Measurements from ENCODE around the gene SPINK5.

SPINK5 gene

DNA sequence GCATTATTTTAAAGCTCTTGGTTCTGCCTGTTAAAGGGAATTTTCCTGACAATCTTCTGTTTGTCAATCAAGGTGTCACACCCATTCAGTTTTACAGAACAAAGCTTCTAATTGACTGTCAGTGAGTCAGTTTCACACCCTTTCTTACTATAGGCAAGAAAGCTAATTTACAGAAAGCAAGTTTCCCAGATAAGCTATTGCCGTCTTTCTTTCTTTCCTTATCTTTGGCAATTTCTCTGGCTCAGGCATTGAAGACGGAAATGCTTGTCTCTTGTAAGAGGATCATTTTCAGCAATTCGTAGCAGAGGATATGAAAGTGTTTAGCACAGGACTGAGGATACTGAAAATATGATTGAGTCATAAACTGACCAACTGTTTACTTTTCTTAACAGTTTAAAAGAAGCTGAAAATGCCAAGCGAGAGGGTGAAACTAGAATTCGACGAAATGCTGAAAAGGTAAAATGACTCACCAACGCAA lies 27.0 kb downstream of the SPINK5 start:
- Histone ChIP-seq H3K27me3 (ENCODE audit: control insufficient read depth in 3 of 3, insufficient read depth in 3 of 3, low read depth in 1 of 3, low read length in 3 of 3) (no peaks in the 10 kb centered on the region), H2BK12ac (ENCODE audit: low read length) (no peak overlapping the region), H3K79me1 (ENCODE audit: low read depth, low read length) (no peaks in the 10 kb centered on the region), H2BK120ac (ENCODE audit: low read depth, low read length) (no peak overlapping the region), H3K4me3 (ENCODE audit: low read length in 2 of 2) (no peak overlapping the region), H2AFZ (ENCODE audit: low read length) (no peak overlapping the region), H3K9ac (ENCODE audit: low read depth, low read length, poor library complexity) (no peak overlapping the region), H2AK5ac (ENCODE audit: low read depth, low read length) (no peak overlapping the region), H3K4me2 (ENCODE audit: insufficient read depth, low read length, poor library complexity, severe bottlenecking) (no peak overlapping the region), H3K18ac (ENCODE audit: low read length) (no peak overlapping the region), H3K9me3 (replicated peaks in 1 of 2; ENCODE audit: control insufficient read depth in 2 of 2, insufficient read depth in 1 of 2, low read depth in 1 of 2, low read length in 2 of 2) (no peaks in the 10 kb centered on the region), H4K8ac (ENCODE audit: low read depth, low read length) (no peak overlapping the region), H2BK5ac (ENCODE audit: low read length) (no peak overlapping the region), H4K91ac (ENCODE audit: low read depth, low read length, poor library complexity) (no peak overlapping the region), H3K27ac (replicated peaks; ENCODE audit: low read length) (no peak overlapping the region), H2BK15ac (ENCODE audit: low read length) (no peak overlapping the region), H3K4ac (ENCODE audit: low read length) (no peak overlapping the region), H3K23ac (ENCODE audit: low read depth, low read length, poor library complexity) (no peak overlapping the region), H3K14ac (ENCODE audit: low read length) (no peak overlapping the region), H3K36me3 (replicated peaks in 1 of 2; ENCODE audit: control insufficient read depth in 2 of 2, insufficient read depth in 2 of 2, low read length in 2 of 2) (no peaks in the 10 kb centered on the region), H3K4me1 (ENCODE audit: control insufficient read depth in 2 of 2, insufficient read depth in 1 of 2, low read depth in 1 of 2, low read length in 2 of 2) (peaks cover 0 to 11% of the 10 kb centered on the region in 2 donors)
- no CpG with 5 or more reads among the region's 7 CpGs for WGBS, 2 donors (ENCODE audit: extremely low coverage in 2 of 2, insufficient read length in 2 of 2, insufficient replicate concordance in 1 of 2)
- no peak for DNase-seq (ENCODE audit: low spot score)

DNA sequence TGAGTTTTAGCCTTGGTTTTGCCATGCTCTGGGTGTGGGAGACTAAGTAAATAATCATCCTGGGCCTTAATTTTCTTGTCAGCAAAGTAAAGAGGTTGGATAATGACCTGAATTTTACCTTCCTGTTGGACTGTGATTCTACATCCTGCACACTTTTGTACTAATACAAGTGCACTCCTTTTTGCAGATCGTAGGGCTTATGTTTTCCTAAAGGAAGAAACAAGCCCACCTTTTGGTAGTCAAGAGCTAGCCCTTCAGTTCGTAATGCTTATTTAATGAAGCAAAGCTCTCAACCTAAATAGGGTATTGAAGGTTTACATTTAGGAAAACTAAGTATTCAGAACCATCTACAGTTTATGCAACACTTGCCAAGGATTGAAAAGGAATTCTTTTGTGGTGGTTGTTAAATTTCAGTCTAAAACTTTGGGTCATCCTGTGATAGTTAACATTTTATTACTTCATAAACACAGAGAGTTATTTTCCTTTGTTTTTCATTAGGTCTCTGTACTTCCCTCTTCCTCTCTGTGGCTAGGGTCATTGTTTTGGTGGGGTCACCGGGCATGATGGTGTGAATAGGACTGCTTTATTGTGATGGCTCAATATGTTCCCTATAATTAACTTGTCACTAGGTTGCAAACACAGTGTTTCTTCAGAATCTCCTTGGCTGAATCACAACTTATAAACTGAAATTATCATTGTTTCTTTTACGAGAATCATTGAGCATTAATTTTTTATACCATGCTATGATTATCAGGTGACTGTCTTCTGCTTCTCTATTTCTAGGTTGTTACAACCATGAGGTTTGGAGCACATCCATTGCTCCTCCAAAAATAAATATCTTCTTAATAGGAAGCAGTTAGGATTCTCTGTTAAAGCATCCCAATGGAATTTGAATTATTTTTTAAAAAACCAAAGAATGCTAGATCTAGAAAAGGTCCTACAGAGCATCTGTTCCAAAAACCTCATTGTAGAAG lies 28.5 kb downstream of the SPINK5 start:
- Histone ChIP-seq H3K9me3 (replicated peaks in 1 of 2; ENCODE audit: control insufficient read depth in 2 of 2, insufficient read depth in 1 of 2, low read depth in 1 of 2, low read length in 2 of 2) (no peaks in the 10 kb centered on the region), H3K14ac (ENCODE audit: low read length) (no peak overlapping the region), H3K4me1 (ENCODE audit: control insufficient read depth in 2 of 2, insufficient read depth in 1 of 2, low read depth in 1 of 2, low read length in 2 of 2) (peaks cover 0 to 11% of the 10 kb centered on the region in 2 donors), H3K27me3 (ENCODE audit: control insufficient read depth in 3 of 3, insufficient read depth in 3 of 3, low read depth in 1 of 3, low read length in 3 of 3) (no peaks in the 10 kb centered on the region), H4K8ac (ENCODE audit: low read depth, low read length) (no peak overlapping the region), H3K18ac (ENCODE audit: low read length) (no peak overlapping the region), H2BK12ac (ENCODE audit: low read length) (no peak overlapping the region), H4K91ac (ENCODE audit: low read depth, low read length, poor library complexity) (no peak overlapping the region), H3K79me1 (ENCODE audit: low read depth, low read length) (no peaks in the 10 kb centered on the region), H3K23ac (ENCODE audit: low read depth, low read length, poor library complexity) (no peak overlapping the region), H2BK5ac (ENCODE audit: low read length) (no peak overlapping the region), H2BK120ac (ENCODE audit: low read depth, low read length) (no peak overlapping the region), H3K27ac (replicated peaks; ENCODE audit: low read length) (peak overlapping the region; percentile 45), H2AK5ac (ENCODE audit: low read depth, low read length) (no peak overlapping the region), H3K36me3 (replicated peaks in 1 of 2; ENCODE audit: control insufficient read depth in 2 of 2, insufficient read depth in 2 of 2, low read length in 2 of 2) (no peaks in the 10 kb centered on the region), H3K9ac (ENCODE audit: low read depth, low read length, poor library complexity) (no peak overlapping the region), H3K4me3 (ENCODE audit: low read length in 2 of 2) (no peak overlapping the region), H3K4ac (ENCODE audit: low read length) (no peak overlapping the region), H3K4me2 (ENCODE audit: insufficient read depth, low read length, poor library complexity, severe bottlenecking) (no peak overlapping the region), H2BK15ac (ENCODE audit: low read length) (no peak overlapping the region), H2AFZ (ENCODE audit: low read length) (no peak overlapping the region)
- no CpG with 5 or more reads among the region's 4 CpGs for WGBS, 2 donors (ENCODE audit: extremely low coverage in 2 of 2, insufficient read length in 2 of 2, insufficient replicate concordance in 1 of 2)
- DNase-seq (ENCODE audit: low spot score), result no peak

DNA sequence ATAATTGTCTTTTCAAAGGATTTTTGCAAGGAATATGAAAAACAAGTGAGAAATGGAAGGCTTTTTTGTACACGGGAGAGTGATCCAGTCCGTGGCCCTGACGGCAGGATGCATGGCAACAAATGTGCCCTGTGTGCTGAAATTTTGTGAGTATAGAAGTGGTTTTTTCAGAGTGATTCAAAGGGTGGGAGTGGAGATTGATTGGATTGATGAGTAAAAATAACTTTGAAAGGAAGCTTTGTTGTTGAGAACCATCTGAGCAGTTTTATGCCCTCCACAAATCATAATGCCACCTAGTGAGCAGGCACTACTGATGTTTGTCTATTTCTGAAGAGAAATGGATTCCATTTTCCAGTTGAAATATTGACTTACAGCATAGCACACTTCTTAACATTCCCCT lies 30.6 kb downstream of the SPINK5 start:
- H2AFZ ChIP-seq (ENCODE audit: low read length), result no peak overlapping the region
- no peak overlapping the region for H2BK15ac ChIP-seq (ENCODE audit: low read length)
- no peaks in the 10 kb centered on the region for H3K27me3 ChIP-seq (ENCODE audit: control insufficient read depth in 3 of 3, insufficient read depth in 3 of 3, low read depth in 1 of 3, low read length in 3 of 3)
- H3K4me2 ChIP-seq (ENCODE audit: insufficient read depth, low read length, poor library complexity, severe bottlenecking), result no peak overlapping the region
- no peaks in the 10 kb centered on the region for H3K79me1 ChIP-seq (ENCODE audit: low read depth, low read length)
- no peak overlapping the region for H3K9ac ChIP-seq (ENCODE audit: low read depth, low read length, poor library complexity)
- H4K91ac ChIP-seq (ENCODE audit: low read depth, low read length, poor library complexity), result no peak overlapping the region
- no peak overlapping the region for H2BK5ac ChIP-seq (ENCODE audit: low read length)
- H3K14ac ChIP-seq (ENCODE audit: low read length), result no peak overlapping the region
- no peak overlapping the region for H4K8ac ChIP-seq (ENCODE audit: low read depth, low read length)
- H3K4me3 ChIP-seq (ENCODE audit: low read length in 2 of 2), result no peak overlapping the region
- no peak for DNase-seq (ENCODE audit: low spot score)
- no peak overlapping the region for H3K23ac ChIP-seq (ENCODE audit: low read depth, low read length, poor library complexity)
- no peak overlapping the region for H3K18ac ChIP-seq (ENCODE audit: low read length)
- no peak overlapping the region for H2BK12ac ChIP-seq (ENCODE audit: low read length)
- no CpG with 5 or more reads among the region's 3 CpGs for WGBS, 2 donors (ENCODE audit: extremely low coverage in 2 of 2, insufficient read length in 2 of 2, insufficient replicate concordance in 1 of 2)
- peaks cover 0 to 12% of the 10 kb centered on the region in 2 donors for H3K4me1 ChIP-seq (ENCODE audit: control insufficient read depth in 2 of 2, insufficient read depth in 1 of 2, low read depth in 1 of 2, low read length in 2 of 2)
- no peak overlapping the region for H2BK120ac ChIP-seq (ENCODE audit: low read depth, low read length)
- no peak overlapping the region for H3K27ac ChIP-seq (replicated peaks; ENCODE audit: low read length)
- H3K4ac ChIP-seq (ENCODE audit: low read length), result no peak overlapping the region
- no peaks in the 10 kb centered on the region for H3K36me3 ChIP-seq (replicated peaks in 1 of 2; ENCODE audit: control insufficient read depth in 2 of 2, insufficient read depth in 2 of 2, low read length in 2 of 2)
- H2AK5ac ChIP-seq (ENCODE audit: low read depth, low read length), result no peak overlapping the region
- H3K9me3 ChIP-seq (replicated peaks in 1 of 2; ENCODE audit: control insufficient read depth in 2 of 2, insufficient read depth in 1 of 2, low read depth in 1 of 2, low read length in 2 of 2), result no peaks in the 10 kb centered on the region

DNA sequence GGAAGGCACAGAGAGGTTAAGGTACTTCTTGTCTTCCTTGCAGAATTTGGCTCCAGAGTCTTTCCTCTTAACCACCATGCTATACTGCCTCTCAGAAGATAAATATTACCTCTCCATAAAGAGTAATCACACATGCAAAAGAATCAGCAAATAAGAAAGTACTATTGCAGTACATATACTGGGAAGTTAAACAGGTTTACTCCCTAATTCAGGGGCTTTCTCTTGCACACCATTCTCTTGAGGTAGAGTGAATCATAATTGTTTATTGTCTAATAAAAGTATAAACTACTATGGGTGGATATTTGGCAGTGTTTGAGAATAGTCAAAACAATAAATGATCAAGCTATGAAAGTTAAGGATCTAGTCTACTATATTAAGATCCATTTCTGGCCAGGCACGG lies 40.4 kb downstream of the SPINK5 start:
- no peaks in the 10 kb centered on the region for H3K4me1 ChIP-seq (ENCODE audit: control insufficient read depth in 2 of 2, insufficient read depth in 1 of 2, low read depth in 1 of 2, low read length in 2 of 2)
- H2BK15ac ChIP-seq (ENCODE audit: low read length), result no peak overlapping the region
- no peaks in the 10 kb centered on the region for H3K9me3 ChIP-seq (replicated peaks in 1 of 2; ENCODE audit: control insufficient read depth in 2 of 2, insufficient read depth in 1 of 2, low read depth in 1 of 2, low read length in 2 of 2)
- no peak overlapping the region for H2BK120ac ChIP-seq (ENCODE audit: low read depth, low read length)
- no peaks in the 10 kb centered on the region for H3K79me1 ChIP-seq (ENCODE audit: low read depth, low read length)
- H3K4me2 ChIP-seq (ENCODE audit: insufficient read depth, low read length, poor library complexity, severe bottlenecking), result no peak overlapping the region
- no peak overlapping the region for H3K27ac ChIP-seq (replicated peaks; ENCODE audit: low read length)
- H3K36me3 ChIP-seq (replicated peaks in 1 of 2; ENCODE audit: control insufficient read depth in 2 of 2, insufficient read depth in 2 of 2, low read length in 2 of 2), result no peaks in the 10 kb centered on the region
- H2BK12ac ChIP-seq (ENCODE audit: low read length), result no peak overlapping the region
- H3K4me3 ChIP-seq (ENCODE audit: low read length in 2 of 2), result no peak overlapping the region
- no peak overlapping the region for H2AK5ac ChIP-seq (ENCODE audit: low read depth, low read length)
- no peak for DNase-seq (ENCODE audit: low spot score)
- no peaks in the 10 kb centered on the region for H3K27me3 ChIP-seq (ENCODE audit: control insufficient read depth in 3 of 3, insufficient read depth in 3 of 3, low read depth in 1 of 3, low read length in 3 of 3)
- H4K8ac ChIP-seq (ENCODE audit: low read depth, low read length), result no peak overlapping the region
- no peak overlapping the region for H2BK5ac ChIP-seq (ENCODE audit: low read length)
- no CpG with 5 or more reads among the region's 1 CpG for WGBS, 2 donors (ENCODE audit: extremely low coverage in 2 of 2, insufficient read length in 2 of 2, insufficient replicate concordance in 1 of 2)
- no peak overlapping the region for H3K14ac ChIP-seq (ENCODE audit: low read length)
- no peak overlapping the region for H4K91ac ChIP-seq (ENCODE audit: low read depth, low read length, poor library complexity)
- no peak overlapping the region for H2AFZ ChIP-seq (ENCODE audit: low read length)
- H3K4ac ChIP-seq (ENCODE audit: low read length), result no peak overlapping the region
- H3K9ac ChIP-seq (ENCODE audit: low read depth, low read length, poor library complexity), result no peak overlapping the region
- H3K23ac ChIP-seq (ENCODE audit: low read depth, low read length, poor library complexity), result no peak overlapping the region
- H3K18ac ChIP-seq (ENCODE audit: low read length), result no peak overlapping the region
